ENCODE data around the gene PDK3. TPM values are rescaled to one million over a fixed set of nuclear protein-coding genes. Genes with fewer than 3 reads are reported as not detected.

Gene PDK3
- total RNA-seq, 1 donor from 2014 or later, result 12.1 TPM

GRCh38 chrX:24550166-24550565 lies 85.1 kb downstream of the PDK3 start:
- no peak for DNase-seq
- Mint-ChIP-seq H3K27me3 (ENCODE audit: unreplicated experiment) (no peaks in the 10 kb centered on the region), H3K4me3 (ENCODE audit: unreplicated experiment) (no peak overlapping the region), H3K36me3 (ENCODE audit: unreplicated experiment) (no peaks in the 10 kb centered on the region), H3K4me1 (ENCODE audit: low read depth, unreplicated experiment) (peaks cover 2% of the 10 kb centered on the region), H3K9me3 (ENCODE audit: unreplicated experiment) (no peaks in the 10 kb centered on the region), H3K27ac (ENCODE audit: unreplicated experiment) (no peak overlapping the region)
- TF ChIP-seq CTCF (IDR thresholded peaks at IDR 0.05; ENCODE audit: partially characterized antibody, unreplicated experiment), result no peak

GRCh38 chrX:24553011-24553410 lies 87.9 kb downstream of the PDK3 start:
- H3K36me3 Mint-ChIP-seq (ENCODE audit: unreplicated experiment), result no peaks in the 10 kb centered on the region
- DNase-seq, result no peak
- no peaks in the 10 kb centered on the region for H3K27me3 Mint-ChIP-seq (ENCODE audit: unreplicated experiment)
- no peak for TF ChIP-seq CTCF (IDR thresholded peaks at IDR 0.05; ENCODE audit: partially characterized antibody, unreplicated experiment)
- H3K4me3 Mint-ChIP-seq (ENCODE audit: unreplicated experiment), result no peak overlapping the region
- peaks cover 5% of the 10 kb centered on the region for H3K4me1 Mint-ChIP-seq (ENCODE audit: low read depth, unreplicated experiment)
- H3K27ac Mint-ChIP-seq (ENCODE audit: unreplicated experiment), result no peak overlapping the region
- no peaks in the 10 kb centered on the region for H3K9me3 Mint-ChIP-seq (ENCODE audit: unreplicated experiment)

GRCh38 chrX:24561121-24561520 lies 96.0 kb downstream of the PDK3 start:
- Mint-ChIP-seq H3K4me3 (ENCODE audit: unreplicated experiment) (no peak overlapping the region), H3K36me3 (ENCODE audit: unreplicated experiment) (no peaks in the 10 kb centered on the region), H3K27me3 (ENCODE audit: unreplicated experiment) (peaks cover 7% of the 10 kb centered on the region), H3K27ac (ENCODE audit: unreplicated experiment) (no peak overlapping the region), H3K9me3 (ENCODE audit: unreplicated experiment) (peaks cover 7% of the 10 kb centered on the region), H3K4me1 (ENCODE audit: low read depth, unreplicated experiment) (peaks cover 34% of the 10 kb centered on the region)
- no peak for DNase-seq
- TF ChIP-seq CTCF (IDR thresholded peaks at IDR 0.05; ENCODE audit: partially characterized antibody, unreplicated experiment), result no peak

GRCh38 chrX:24563291-24564010 lies 98.4 kb downstream of the PDK3 start:
- Mint-ChIP-seq H3K27ac (ENCODE audit: unreplicated experiment) (peak overlapping the region; percentile 95), H3K27me3 (ENCODE audit: unreplicated experiment) (peaks cover 7% of the 10 kb centered on the region), H3K9me3 (ENCODE audit: unreplicated experiment) (peaks cover 7% of the 10 kb centered on the region), H3K4me1 (ENCODE audit: low read depth, unreplicated experiment) (peaks cover 26% of the 10 kb centered on the region), H3K36me3 (ENCODE audit: unreplicated experiment) (no peaks in the 10 kb centered on the region), H3K4me3 (ENCODE audit: unreplicated experiment) (peak overlapping the region; percentile 52)
- peak; percentile 52 for DNase-seq
- no peak for TF ChIP-seq CTCF (IDR thresholded peaks at IDR 0.05; ENCODE audit: partially characterized antibody, unreplicated experiment)

- peak overlapping the region; percentile 60 for H3K27ac Mint-ChIP-seq (ENCODE audit: unreplicated experiment)
- peaks cover 23% of the 10 kb centered on the region for H3K4me1 Mint-ChIP-seq (ENCODE audit: low read depth, unreplicated experiment)
- H3K9me3 Mint-ChIP-seq (ENCODE audit: unreplicated experiment), result peaks cover 7% of the 10 kb centered on the region
- H3K4me3 Mint-ChIP-seq (ENCODE audit: unreplicated experiment), result no peak overlapping the region
- TF ChIP-seq CTCF (IDR thresholded peaks at IDR 0.05; ENCODE audit: partially characterized antibody, unreplicated experiment), result no peak
- no peaks in the 10 kb centered on the region for H3K36me3 Mint-ChIP-seq (ENCODE audit: unreplicated experiment)
- H3K27me3 Mint-ChIP-seq (ENCODE audit: unreplicated experiment), result peaks cover 7% of the 10 kb centered on the region
- DNase-seq, result no peak
These were observed 101.2 kb downstream of the PDK3 start for GRCh38 chrX:24566240-24566639.

Data from glutamatergic neuron (in vitro differentiated cells).